Measurements from ENCODE around the gene ATP5PD. TPM values are rescaled to one million over a fixed set of nuclear protein-coding genes. Genes with fewer than 3 reads are reported as not detected.

Gene ATP5PD
- total RNA-seq, 1 experiment from 2014 or later: 362 TPM

- intact Hi-C loops (cut with micrococcal nuclease): loop anchor here (1.0 kb wide), 1 partner anchor 22 kb away; no protein-coding TSS in a partner anchor
- H3K9me3 Mint-ChIP-seq (ENCODE audit: unreplicated experiment): no peaks in the 10 kb centered on the region
Measured at GRCh38 chr17:75011401-75012095, 35.2 kb downstream of the ATP5PD start.

GRCh38 chr17:75010683-75011400, 35.9 kb downstream of the ATP5PD start:
- H3K9me3 Mint-ChIP-seq (ENCODE audit: unreplicated experiment): no peaks in the 10 kb centered on the region
- DNase-seq (ENCODE audit: unreplicated experiment): peak; percentile 38
- intact Hi-C loops (cut with micrococcal nuclease): no loop called here
- peaks cover 21% of the 10 kb centered on the region for H3K36me3 Mint-ChIP-seq (ENCODE audit: insufficient read depth, unreplicated experiment)
- BruUV-seq (replicated peaks): no TSS peak
- ChIA-PET POLR2A (interaction anchor here (0.6 to 10.9 kb wide), 15 partner anchors 10 to 252 kb away, joined by 3 to 228 read pairs (median 15); partner anchors contain the start of genes ATP5PD, CDR2L, FDXR and KCTD2), CTCF (interaction anchor here (0.5 to 4.2 kb wide), 7 partner anchors 10 to 401 kb away, joined by 3 to 67 read pairs (median 7); no protein-coding TSS in a partner anchor)
- H3K4me3 Mint-ChIP-seq (ENCODE audit: unreplicated experiment): no peak overlapping the region
- H3K27ac Mint-ChIP-seq (ENCODE audit: low read depth, unreplicated experiment): no peak overlapping the region
- no peak for TF ChIP-seq CTCF (IDR thresholded peaks at IDR 0.05; ENCODE audit: unreplicated experiment)
- no peaks in the 10 kb centered on the region for H3K27me3 Mint-ChIP-seq (ENCODE audit: insufficient read depth, unreplicated experiment)
- H3K4me1 Mint-ChIP-seq (ENCODE audit: insufficient read depth, unreplicated experiment): peaks cover 22% of the 10 kb centered on the region

More at GRCh38 chr17:75011401-75012095, 35.2 kb downstream of the ATP5PD start:
- CTCF ChIA-PET: interaction anchor here (0.5 to 4.2 kb wide), 14 partner anchors 11 to 401 kb away, joined by 3 to 67 read pairs (median 4); no protein-coding TSS in a partner anchor
- POLR2A ChIA-PET: interaction anchor here (0.6 to 10.9 kb wide), 23 partner anchors 11 to 251 kb away, joined by 3 to 228 read pairs (median 5); partner anchors contain the start of genes ATP5PD, CDR2L, FDXR and KCTD2
- peaks cover 22% of the 10 kb centered on the region for H3K4me1 Mint-ChIP-seq (ENCODE audit: insufficient read depth, unreplicated experiment)
- H3K4me3 Mint-ChIP-seq (ENCODE audit: unreplicated experiment): peak overlapping the region; percentile 96
- peaks cover 21% of the 10 kb centered on the region for H3K36me3 Mint-ChIP-seq (ENCODE audit: insufficient read depth, unreplicated experiment)
- BruUV-seq (replicated peaks): no TSS peak
- H3K27ac Mint-ChIP-seq (ENCODE audit: low read depth, unreplicated experiment): peak overlapping the region; percentile 77
- no peak for TF ChIP-seq CTCF (IDR thresholded peaks at IDR 0.05; ENCODE audit: unreplicated experiment)
- no peak for DNase-seq (ENCODE audit: unreplicated experiment)
- H3K27me3 Mint-ChIP-seq (ENCODE audit: insufficient read depth, unreplicated experiment): no peaks in the 10 kb centered on the region

- intact Hi-C loops (cut with micrococcal nuclease): no loop called here
- TF ChIP-seq CTCF (IDR thresholded peaks at IDR 0.05; ENCODE audit: unreplicated experiment): no peak
- no peak overlapping the region for H3K27ac Mint-ChIP-seq (ENCODE audit: low read depth, unreplicated experiment)
- H3K4me3 Mint-ChIP-seq (ENCODE audit: unreplicated experiment): no peak overlapping the region
- no peaks in the 10 kb centered on the region for H3K27me3 Mint-ChIP-seq (ENCODE audit: insufficient read depth, unreplicated experiment)
- ChIA-PET CTCF (interaction anchor here (0.7 to 1.3 kb wide), 4 partner anchors 33 to 105 kb away, joined by 3 to 4 read pairs (median 3); no protein-coding TSS in a partner anchor), POLR2A (interaction anchor here (10.9 kb wide), 1 partner anchor 17 kb away, joined by 228 read pairs; the partner anchor contains the start of gene CDR2L)
- DNase-seq (ENCODE audit: unreplicated experiment): no peak
- H3K4me1 Mint-ChIP-seq (ENCODE audit: insufficient read depth, unreplicated experiment): peaks cover 17% of the 10 kb centered on the region
- no peaks in the 10 kb centered on the region for H3K9me3 Mint-ChIP-seq (ENCODE audit: unreplicated experiment)
- peaks cover 6% of the 10 kb centered on the region for H3K36me3 Mint-ChIP-seq (ENCODE audit: insufficient read depth, unreplicated experiment)
- BruUV-seq (replicated peaks): no TSS peak
Measured at GRCh38 chr17:75009139-75009724, 37.5 kb downstream of the ATP5PD start.

Measured in MCF 10A (cell line).